ENCODE results near the gene CXCL17.

DNA sequence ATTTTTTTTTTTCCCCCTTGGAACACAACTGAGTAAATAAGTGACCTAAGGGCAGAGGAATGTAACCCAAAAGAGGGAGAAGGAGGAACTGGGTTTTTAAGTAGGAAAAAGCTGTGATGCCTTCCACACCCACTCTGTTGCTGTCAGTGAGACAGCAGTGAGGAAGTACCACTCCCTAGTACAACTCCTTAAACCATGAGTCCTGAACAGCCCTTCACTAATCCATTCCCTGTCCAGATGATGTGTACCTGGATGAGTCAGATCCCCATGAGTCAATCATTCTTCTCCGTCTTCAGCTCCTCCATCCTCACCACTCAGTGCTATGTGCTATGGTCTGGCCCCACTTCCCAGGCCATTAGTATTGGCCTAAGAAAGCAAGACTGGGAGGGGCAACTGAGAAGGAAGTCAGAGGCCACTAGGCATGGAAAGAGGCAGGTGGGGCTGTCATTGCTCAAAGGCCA lies 12.9 kb upstream of the CXCL17 start:
- TF ChIP-seq, protein P1, sequence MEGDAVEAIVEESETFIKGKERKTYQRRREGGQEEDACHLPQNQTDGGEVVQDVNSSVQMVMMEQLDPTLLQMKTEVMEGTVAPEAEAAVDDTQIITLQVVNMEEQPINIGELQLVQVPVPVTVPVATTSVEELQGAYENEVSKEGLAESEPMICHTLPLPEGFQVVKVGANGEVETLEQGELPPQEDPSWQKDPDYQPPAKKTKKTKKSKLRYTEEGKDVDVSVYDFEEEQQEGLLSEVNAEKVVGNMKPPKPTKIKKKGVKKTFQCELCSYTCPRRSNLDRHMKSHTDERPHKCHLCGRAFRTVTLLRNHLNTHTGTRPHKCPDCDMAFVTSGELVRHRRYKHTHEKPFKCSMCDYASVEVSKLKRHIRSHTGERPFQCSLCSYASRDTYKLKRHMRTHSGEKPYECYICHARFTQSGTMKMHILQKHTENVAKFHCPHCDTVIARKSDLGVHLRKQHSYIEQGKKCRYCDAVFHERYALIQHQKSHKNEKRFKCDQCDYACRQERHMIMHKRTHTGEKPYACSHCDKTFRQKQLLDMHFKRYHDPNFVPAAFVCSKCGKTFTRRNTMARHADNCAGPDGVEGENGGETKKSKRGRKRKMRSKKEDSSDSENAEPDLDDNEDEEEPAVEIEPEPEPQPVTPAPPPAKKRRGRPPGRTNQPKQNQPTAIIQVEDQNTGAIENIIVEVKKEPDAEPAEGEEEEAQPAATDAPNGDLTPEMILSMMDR (conservative IDR thresholded peaks at IDR 0.05; ENCODE audit: low read depth, low read length) = no peak
- no peak for TF ChIP-seq EZH2phosphoT487 (IDR thresholded peaks at IDR 0.05; ENCODE audit: borderline replicate concordance, low read length)
- TF ChIP-seq EZH2 (IDR thresholded peaks at IDR 0.05; ENCODE audit: low read length, unreplicated experiment) = no peak
